HCT116 (cell line): ENCODE data around the gene FAIM2. TPM values are rescaled to one million over a fixed set of nuclear protein-coding genes. Genes with fewer than 3 reads are reported as not detected.

Source experiments
- ATAC-seq: fragments of 200-7000 bp; cut with Tn5 transposase; 2 replicates; pipeline ENCODE4 v1.9.1; 2020; ENCODE audit warnings: mild to moderate bottlenecking, moderate library complexity
- BruUV-seq: library from RNA; stranded (reverse); fragments of 400-500 nt; replicated peaks from 2 replicates; lab custom pipeline; 2021; lab: Mats Ljungman, UMichigan
- CTCF ChIA-PET: fragments of 300-600 bp; sonication (Branson Sonifier 250); formaldehyde crosslinking; loops from one replicate; lab custom pipeline; 2021; ENCODE audit warnings: antibody characterized with exemption; lab: Charles Lee
- POLR2A ChIA-PET: fragments of 300-600, 350-600 bp; sonication (Branson Sonifier 250); formaldehyde crosslinking; loops from one replicate; lab custom pipeline; 2021; ENCODE audit warnings: antibody characterized with exemption; lab: Charles Lee
- RAD21 ChIA-PET, 2 experiments: fragments of 300-600 bp; sonication (Branson Sonifier 250); formaldehyde crosslinking; loops; one replicate each; lab custom pipeline; 2023; ENCODE audit warnings: low total read pairs in 2 of 2; ENCODE audit not compliant: uncharacterized antibody in 2 of 2, unreplicated experiment in 2 of 2, low non-redundant PET in 1 of 2; lab: Charles Lee
- DNase-seq: peaks from one replicate; pipeline ENCODE4 v3.0.0-alpha.2; 2010; ENCODE audit warnings: low read depth, low spot score
- H2AFZ ChIP-seq: fragments of 200-600 bp; shearing (Covaris generic), sonication (generic); 2 replicates; pipeline ENCODE4 v1.6.1; 2017; ENCODE audit warnings: low read depth, mixed run types, mixed read lengths, antibody characterized with exemption, low read length; ENCODE audit not compliant: poor library complexity, severe bottlenecking
- H3K27ac ChIP-seq: 2 replicates; pipeline ENCODE4 v1.5.1; 2012; ENCODE audit warnings: low read depth, low read length
- H3K27me3 ChIP-seq: fragments of 200-600 bp; sonication (generic); 2 replicates; pipeline ENCODE4 v1.6.1; 2016; ENCODE audit warnings: mixed run types, low read length, mixed read lengths; ENCODE audit not compliant: insufficient read depth
- H3K36me3 ChIP-seq, 2 experiments: fragments of 200-500 bp in 1 of 2; fragments of 200-600 bp in 1 of 2; sonication (Bioruptor generic) in 1 of 2; sonication (generic) in 1 of 2; 2 replicates each; pipeline versions ENCODE4 v1.5.1 to v1.6.1; 2014 to 2016; ENCODE audit warnings: low read length in 2 of 2, inconsistent platforms in 1 of 2, mixed read lengths in 1 of 2, mixed run types in 1 of 2; ENCODE audit not compliant: insufficient read depth in 2 of 2, control insufficient read depth in 1 of 2
- H3K4me1 ChIP-seq, 2 experiments: fragments of 200-600 bp in 1 of 2; sonication (generic) in 1 of 2; 2 replicates each; pipeline versions ENCODE4 v1.5.1 to v1.6.1; 2012 to 2017; ENCODE audit warnings: low read length in 2 of 2, inconsistent platforms in 1 of 2, mild to moderate bottlenecking in 1 of 2, mixed read lengths in 1 of 2, mixed run types in 1 of 2, moderate library complexity in 1 of 2; ENCODE audit not compliant: insufficient read depth in 2 of 2, control insufficient read depth in 1 of 2
- H3K4me2 ChIP-seq: fragments of 200-600 bp; sonication (generic); 2 replicates; pipeline ENCODE4 v1.6.1; 2017; ENCODE audit warnings: mixed run types, low read length, mixed read lengths
- H3K4me3 ChIP-seq, 2 experiments: fragments of 200-600 bp in 1 of 2; sonication (generic) in 1 of 2; replicated peaks in 1 of 2; 2 replicates each; pipeline ENCODE4 v1.5.1; 2011 to 2016; ENCODE audit warnings: low read length in 2 of 2, control low read depth in 1 of 2, low read depth in 1 of 2, mild to moderate bottlenecking in 1 of 2, mixed read lengths in 1 of 2, mixed run types in 1 of 2
- H3K79me2 ChIP-seq: fragments of 200-600 bp; sonication (generic); 2 replicates; pipeline ENCODE4 v1.6.1; 2017; ENCODE audit warnings: mild to moderate bottlenecking, mixed run types, low read length, moderate library complexity, mixed read lengths; ENCODE audit not compliant: insufficient read depth
- H3K9ac ChIP-seq: fragments of 200-600 bp; sonication (generic); 2 replicates; pipeline ENCODE4 v1.6.1; 2016; ENCODE audit warnings: low read length, mixed read lengths
- H3K9me2 ChIP-seq: fragments of 200-600 bp; sonication (generic), shearing (Covaris generic); 2 replicates; pipeline ENCODE4 v1.6.1; 2017; ENCODE audit warnings: mixed run types, mild to moderate bottlenecking, moderate library complexity; ENCODE audit not compliant: insufficient read depth
- H3K9me3 ChIP-seq, 2 experiments: fragments of 200-500 bp in 1 of 2; fragments of 200-600 bp in 1 of 2; sonication (Bioruptor generic) in 1 of 2; sonication (generic) in 1 of 2; 2 replicates each; pipeline ENCODE4 v1.6.1; 2014 to 2017; ENCODE audit warnings: low read length in 2 of 2, mixed read lengths in 2 of 2, inconsistent platforms in 1 of 2, low read depth in 1 of 2, mild to moderate bottlenecking in 1 of 2, mixed run types in 1 of 2, moderate library complexity in 1 of 2; ENCODE audit not compliant: control insufficient read depth in 1 of 2, insufficient read depth in 1 of 2
- H4K20me1 ChIP-seq: fragments of 200-600 bp; sonication (generic), shearing (Covaris generic); 2 replicates; pipeline ENCODE4 v1.6.1; 2017; ENCODE audit warnings: mixed run types, mild to moderate bottlenecking, moderate library complexity; ENCODE audit not compliant: insufficient read depth
- ATF3 ChIP-seq: IDR thresholded peaks from 2 replicates; pipeline ENCODE4 v1.6.1; 2012
- CBX3 ChIP-seq: IDR thresholded peaks from 2 replicates; pipeline ENCODE4 v1.6.1; 2012; ENCODE audit warnings: low read depth
- CEBPB ChIP-seq: IDR thresholded peaks from 2 replicates; pipeline ENCODE4 v1.6.1; 2012; ENCODE audit warnings: low read depth
- FOSL1 ChIP-seq: IDR thresholded peaks from 2 replicates; pipeline ENCODE4 v1.6.1; 2012; ENCODE audit warnings: low read depth
- JUND ChIP-seq: IDR thresholded peaks from 2 replicates; pipeline ENCODE4 v1.6.1; 2012
- POLR2AphosphoS5 ChIP-seq: IDR thresholded peaks from 2 replicates; pipeline ENCODE4 v1.6.1; 2011; ENCODE audit warnings: mild to moderate bottlenecking, low read depth, low read length, moderate library complexity
- RAD21 ChIP-seq: IDR thresholded peaks from 2 replicates; pipeline ENCODE4 v1.6.1; 2012; ENCODE audit warnings: low read depth, mild to moderate bottlenecking
- SP1 ChIP-seq: IDR thresholded peaks from 2 replicates; pipeline ENCODE4 v1.6.1; 2012; ENCODE audit warnings: low read depth
- SRF ChIP-seq: IDR thresholded peaks from 2 replicates; pipeline ENCODE4 v1.6.1; 2012; ENCODE audit warnings: low read depth
- ZNF274 ChIP-seq: fragments of 200-500 bp; sonication (Bioruptor generic); IDR thresholded peaks from 2 replicates; pipeline ENCODE4 v1.6.1; 2014; ENCODE audit warnings: mild to moderate bottlenecking, low read depth, low read length, inconsistent platforms
- intact Hi-C: fragments of 100-400 bp; cut with micrococcal nuclease; formaldehyde crosslinking; loops from 2 replicates; pipeline ENCODE4 v1.10.0; 2022
- total RNA-seq: library from RNA; stranded (reverse); gene quantifications from one replicate; pipeline ENCODE4 v1.2.1, GENCODE V29; 2021; ENCODE audit not compliant: unreplicated experiment
- TF ChIP-seq, protein P1 (sequence below): IDR thresholded peaks from 2 replicates; pipeline ENCODE4 v1.6.1; 2011; ENCODE audit warnings: mild to moderate bottlenecking, low read length, moderate library complexity; ENCODE audit not compliant: insufficient replicate concordance; ENCODE audit errors: extremely low read depth
- TF ChIP-seq, protein P2 (sequence below): IDR thresholded peaks from 2 replicates; pipeline ENCODE4 v1.6.1; 2012; ENCODE audit warnings: low read depth

FAIM2 gene
- total RNA-seq, 1 experiment from 2014 or later = not detected

GRCh38 chr12:49818241-49818895 is 85.3 kb downstream of the FAIM2 start:
- POLR2A ChIA-PET = no interaction called here
- CTCF ChIA-PET = no interaction called here
- Histone ChIP-seq H2AFZ (no peak overlapping the region), H3K79me2 (no peaks in the 10 kb centered on the region), H3K27me3 (no peaks in the 10 kb centered on the region), H3K27ac (no peak overlapping the region), H3K9me2 (no peaks in the 10 kb centered on the region), H3K9ac (no peak overlapping the region), H3K36me3 (no peaks in the 10 kb centered on the region), H3K4me1 (peaks cover 0 to 5% of the 10 kb centered on the region in 2 experiments; a peak in 1 of 4 replicates), H4K20me1 (no peaks in the 10 kb centered on the region), H3K4me3 (no peak overlapping the region), H3K4me2 (no peak overlapping the region), H3K9me3 (no peaks in the 10 kb centered on the region)
- no peak for ATAC-seq
- TF ChIP-seq ZNF274 = no peak
- no peak for TF ChIP-seq CEBPB
- TF ChIP-seq CBX3 = no peak
- TF ChIP-seq SRF = no peak
- TF ChIP-seq POLR2AphosphoS5 = no peak
- TF ChIP-seq RAD21 = no peak
- TF ChIP-seq, protein P1, sequence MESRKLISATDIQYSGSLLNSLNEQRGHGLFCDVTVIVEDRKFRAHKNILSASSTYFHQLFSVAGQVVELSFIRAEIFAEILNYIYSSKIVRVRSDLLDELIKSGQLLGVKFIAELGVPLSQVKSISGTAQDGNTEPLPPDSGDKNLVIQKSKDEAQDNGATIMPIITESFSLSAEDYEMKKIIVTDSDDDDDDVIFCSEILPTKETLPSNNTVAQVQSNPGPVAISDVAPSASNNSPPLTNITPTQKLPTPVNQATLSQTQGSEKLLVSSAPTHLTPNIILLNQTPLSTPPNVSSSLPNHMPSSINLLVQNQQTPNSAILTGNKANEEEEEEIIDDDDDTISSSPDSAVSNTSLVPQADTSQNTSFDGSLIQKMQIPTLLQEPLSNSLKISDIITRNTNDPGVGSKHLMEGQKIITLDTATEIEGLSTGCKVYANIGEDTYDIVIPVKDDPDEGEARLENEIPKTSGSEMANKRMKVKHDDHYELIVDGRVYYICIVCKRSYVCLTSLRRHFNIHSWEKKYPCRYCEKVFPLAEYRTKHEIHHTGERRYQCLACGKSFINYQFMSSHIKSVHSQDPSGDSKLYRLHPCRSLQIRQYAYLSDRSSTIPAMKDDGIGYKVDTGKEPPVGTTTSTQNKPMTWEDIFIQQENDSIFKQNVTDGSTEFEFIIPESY = no peak
- TF ChIP-seq FOSL1 = no peak
- TF ChIP-seq, protein P2, sequence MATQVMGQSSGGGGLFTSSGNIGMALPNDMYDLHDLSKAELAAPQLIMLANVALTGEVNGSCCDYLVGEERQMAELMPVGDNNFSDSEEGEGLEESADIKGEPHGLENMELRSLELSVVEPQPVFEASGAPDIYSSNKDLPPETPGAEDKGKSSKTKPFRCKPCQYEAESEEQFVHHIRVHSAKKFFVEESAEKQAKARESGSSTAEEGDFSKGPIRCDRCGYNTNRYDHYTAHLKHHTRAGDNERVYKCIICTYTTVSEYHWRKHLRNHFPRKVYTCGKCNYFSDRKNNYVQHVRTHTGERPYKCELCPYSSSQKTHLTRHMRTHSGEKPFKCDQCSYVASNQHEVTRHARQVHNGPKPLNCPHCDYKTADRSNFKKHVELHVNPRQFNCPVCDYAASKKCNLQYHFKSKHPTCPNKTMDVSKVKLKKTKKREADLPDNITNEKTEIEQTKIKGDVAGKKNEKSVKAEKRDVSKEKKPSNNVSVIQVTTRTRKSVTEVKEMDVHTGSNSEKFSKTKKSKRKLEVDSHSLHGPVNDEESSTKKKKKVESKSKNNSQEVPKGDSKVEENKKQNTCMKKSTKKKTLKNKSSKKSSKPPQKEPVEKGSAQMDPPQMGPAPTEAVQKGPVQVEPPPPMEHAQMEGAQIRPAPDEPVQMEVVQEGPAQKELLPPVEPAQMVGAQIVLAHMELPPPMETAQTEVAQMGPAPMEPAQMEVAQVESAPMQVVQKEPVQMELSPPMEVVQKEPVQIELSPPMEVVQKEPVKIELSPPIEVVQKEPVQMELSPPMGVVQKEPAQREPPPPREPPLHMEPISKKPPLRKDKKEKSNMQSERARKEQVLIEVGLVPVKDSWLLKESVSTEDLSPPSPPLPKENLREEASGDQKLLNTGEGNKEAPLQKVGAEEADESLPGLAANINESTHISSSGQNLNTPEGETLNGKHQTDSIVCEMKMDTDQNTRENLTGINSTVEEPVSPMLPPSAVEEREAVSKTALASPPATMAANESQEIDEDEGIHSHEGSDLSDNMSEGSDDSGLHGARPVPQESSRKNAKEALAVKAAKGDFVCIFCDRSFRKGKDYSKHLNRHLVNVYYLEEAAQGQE = no peak
- TF ChIP-seq SP1 = no peak
- no peak for TF ChIP-seq JUND
- no peak for TF ChIP-seq ATF3
- DNase-seq = no peak
- no TSS peak for BruUV-seq
- intact Hi-C loops = no loop called here
- RAD21 ChIA-PET = no interaction called here

Other genes starting within 250 kb of the FAIM2 start
- 3.5 TPM for gene FMNL3, start 196.5 kb downstream of the FAIM2 start, total RNA-seq
- gene TMBIM6, start 162.3 kb downstream of the FAIM2 start, total RNA-seq = 510 TPM
- gene NCKAP5L, start 75.5 kb downstream of the FAIM2 start, total RNA-seq = 12.1 TPM
- 5.7 TPM for gene BCDIN3D, start 60.8 kb downstream of the FAIM2 start, total RNA-seq
- not detected for gene AQP2, start 46.8 kb upstream of the FAIM2 start, total RNA-seq
- not detected for gene AQP5, start 58.0 kb upstream of the FAIM2 start, total RNA-seq
- gene AQP6, start 69.0 kb upstream of the FAIM2 start, total RNA-seq = not detected
- gene RACGAP1, start 121.6 kb upstream of the FAIM2 start, total RNA-seq = 147 TPM
- 28.9 TPM for gene ASIC1, start 153.7 kb upstream of the FAIM2 start, total RNA-seq
- 64.8 TPM for gene SMARCD1, start 181.4 kb upstream of the FAIM2 start, total RNA-seq
- gene GPD1, start 200.1 kb upstream of the FAIM2 start, total RNA-seq = 1.6 TPM
- 41.0 TPM for gene COX14, start 208.3 kb upstream of the FAIM2 start, total RNA-seq